Cardiac muscle cell (in vitro differentiated cells and primary cell): ENCODE data around the gene NNT. TPM values are rescaled to one million over a fixed set of nuclear protein-coding genes. Genes with fewer than 3 reads are reported as not detected.

ENCODE experiments used
- DNase-seq, 2 donors: peaks; one replicate each; pipeline versions ENCODE4 v3.0.0 to v3.0.0-alpha.2; 2010 to 2017; ENCODE audit warnings: low read depth in 1 of 2, low spot score in 1 of 2
- H3K27ac ChIP-seq: fragments of 200-600 bp; sonication (generic); 2 replicates; pipeline ENCODE4 v1.5.1; 2016
- H3K27me3 ChIP-seq: fragments of 200-600 bp; sonication (generic); 2 replicates; pipeline ENCODE4 v1.6.0; 2016; ENCODE audit warnings: control low read depth
- H3K36me3 ChIP-seq: fragments of 200-600 bp; sonication (generic); 2 replicates; pipeline ENCODE4 v1.5.1; 2016; ENCODE audit warnings: control low read depth
- H3K4me1 ChIP-seq: fragments of 200-600 bp; sonication (generic); 2 replicates; pipeline ENCODE4 v1.8.1; 2017; ENCODE audit warnings: low read depth, mild to moderate bottlenecking, mixed run types
- H3K4me3 ChIP-seq: fragments of 200-600 bp; sonication (generic); 2 replicates; pipeline ENCODE4 v1.5.1; 2016; ENCODE audit warnings: mild to moderate bottlenecking
- H3K9me3 ChIP-seq: fragments of 200-600 bp; sonication (generic); 2 replicates; pipeline ENCODE4 v1.5.1; 2017; ENCODE audit warnings: low read depth, mild to moderate bottlenecking, control low read depth
- CTCF ChIP-seq: IDR thresholded peaks from 2 replicates; pipeline ENCODE4 v1.5.1; 2012; ENCODE audit warnings: low read depth, mild to moderate bottlenecking, low read length
- polyA plus RNA-seq: library from polyadenylated mRNA; unstranded; fragments of >200 nt; fragmentation: Nextera tagmentation; extraction: Ambion mirVana; gene quantifications from 2 replicates; pipeline ENCODE4 v1.2.1, GENCODE V29; 2016
- total RNA-seq: library from RNA; depleted of rRNA; stranded (reverse); fragments of >200 nt; gene quantifications from 2 replicates; pipeline ENCODE4 v1.2.3, GENCODE V29; 2016

NNT gene
- total and polyA plus RNA-seq, 2 experiments from 2014 or later = 103 to 123 TPM

- no peaks in the 10 kb centered on the region for H3K27me3 ChIP-seq
- peaks cover 48% of the 10 kb centered on the region for H3K4me1 ChIP-seq
- peaks cover 14% of the 10 kb centered on the region for H3K36me3 ChIP-seq
- H3K9me3 ChIP-seq = no peaks in the 10 kb centered on the region
- peak within 1 kb of the TSS; percentile 69 for H3K4me3 ChIP-seq
- TF ChIP-seq CTCF = peak; percentile 52
- peak within 1 kb of the TSS; percentile 99 for H3K27ac ChIP-seq
- peak; percentile 91 to 93 for DNase-seq
These were observed 46.0 kb upstream of the NNT start, which contains the start of gene PAIP1 for GRCh38 chr5:43556857-43557542. Gene PAIP1, minus strand, starts transcription at chr5:43557077. Its CDS starts 231 bp downstream, at chr5:43556846.

GRCh38 chr5:43560128-43560527, 42.9 kb upstream of the NNT start:
- Histone ChIP-seq H3K27ac (no peak overlapping the region), H3K4me3 (no peak overlapping the region), H3K27me3 (no peaks in the 10 kb centered on the region), H3K9me3 (no peaks in the 10 kb centered on the region), H3K4me1 (peaks cover 23% of the 10 kb centered on the region), H3K36me3 (peaks cover 2% of the 10 kb centered on the region)
- TF ChIP-seq CTCF = no peak
- DNase-seq = peak in 1 of 2 donors; percentile 53

- no peak overlapping the region for H3K27ac ChIP-seq
- no peaks in the 10 kb centered on the region for H3K9me3 ChIP-seq
- TF ChIP-seq CTCF = no peak
- H3K27me3 ChIP-seq = no peaks in the 10 kb centered on the region
- no peak for DNase-seq
- H3K4me1 ChIP-seq = peaks cover 19% of the 10 kb centered on the region
- H3K4me3 ChIP-seq = no peak overlapping the region
- no peaks in the 10 kb centered on the region for H3K36me3 ChIP-seq
These were observed 41.6 kb upstream of the NNT start for GRCh38 chr5:43561356-43561755.

GRCh38 chr5:43563321-43563720, 39.7 kb upstream of the NNT start:
- no peak overlapping the region for H3K4me3 ChIP-seq
- no peaks in the 10 kb centered on the region for H3K36me3 ChIP-seq
- no peaks in the 10 kb centered on the region for H3K9me3 ChIP-seq
- no peak overlapping the region for H3K27ac ChIP-seq
- H3K27me3 ChIP-seq = no peaks in the 10 kb centered on the region
- H3K4me1 ChIP-seq = peaks cover 14% of the 10 kb centered on the region
- no peak for DNase-seq
- no peak for TF ChIP-seq CTCF

GRCh38 chr5:43564289-43564850, 38.6 kb upstream of the NNT start:
- no peak for TF ChIP-seq CTCF
- Histone ChIP-seq H3K9me3 (no peaks in the 10 kb centered on the region), H3K4me1 (peaks cover 9% of the 10 kb centered on the region), H3K36me3 (no peaks in the 10 kb centered on the region), H3K27ac (no peak overlapping the region), H3K27me3 (no peaks in the 10 kb centered on the region), H3K4me3 (no peak overlapping the region)
- DNase-seq = no peak
